Coronary artery (tissue), 2 donors: Measurements from ENCODE around the gene ARHGAP18.
A peak's percentile ranks its signal among the peaks of the same experiment; 100 is the strongest.

Experiments used
- DNase-seq: peaks from one replicate; pipeline ENCODE4 v3.0.0-alpha.2; 2017; ENCODE audit warnings: low spot score
- H3K27ac ChIP-seq, 2 donors: fragments of 200-600 bp; sonication (generic); one replicate each; pipeline ENCODE4 v1.5.1; 2016 to 2019
- H3K4me3 ChIP-seq: fragments of 200-600 bp; sonication (generic); 2 replicates; pipeline ENCODE4 v1.5.1; 2016; ENCODE audit warnings: mild to moderate bottlenecking, moderate library complexity
- CTCF ChIP-seq: fragments of 200-600 bp; sonication (generic); IDR thresholded peaks from one replicate; pipeline ENCODE4 v1.5.1; 2019; ENCODE audit warnings: antibody characterized with exemption

Gene ARHGAP18

GRCh38 chr6:129599467-129599866, 110.5 kb downstream of the ARHGAP18 start:
- no peak overlapping the region for H3K4me3 ChIP-seq
- no peak for TF ChIP-seq CTCF
- H3K27ac ChIP-seq: no peak overlapping the region

GRCh38 chr6:129598244-129599187, 111.5 kb downstream of the ARHGAP18 start:
- TF ChIP-seq CTCF: peak; percentile 63
- Histone ChIP-seq H3K4me3 (no peak overlapping the region), H3K27ac (no peak overlapping the region)
- DNase-seq: no peak

More at GRCh38 chr6:129599467-129599866, 110.5 kb downstream of the ARHGAP18 start:
- no peak for DNase-seq

GRCh38 chr6:129597023-129597713, 112.8 kb downstream of the ARHGAP18 start:
- H3K4me3 ChIP-seq: no peak overlapping the region
- TF ChIP-seq CTCF: no peak
- no peak for DNase-seq
- H3K27ac ChIP-seq: no peak overlapping the region

GRCh38 chr6:129596522-129596921, 113.5 kb downstream of the ARHGAP18 start:
- DNase-seq: no peak
- Histone ChIP-seq H3K4me3 (no peak overlapping the region), H3K27ac (no peak overlapping the region)
- TF ChIP-seq CTCF: no peak

- DNase-seq: no peak
- no peak for TF ChIP-seq CTCF
- H3K4me3 ChIP-seq: no peak overlapping the region
- no peak overlapping the region for H3K27ac ChIP-seq
These were observed 116.8 kb downstream of the ARHGAP18 start for GRCh38 chr6:129593233-129593564.

GRCh38 chr6:129592516-129593232, 117.3 kb downstream of the ARHGAP18 start:
- DNase-seq: no peak
- no peak for TF ChIP-seq CTCF
- no peak overlapping the region for H3K4me3 ChIP-seq
- H3K27ac ChIP-seq: no peak overlapping the region
